WTC11 (cell line): ENCODE measurements around the gene TNRC18. TPM values are rescaled to one million over a fixed set of nuclear protein-coding genes. Genes with fewer than 3 reads are reported as not detected.

Experiments
- ATAC-seq: fragments of 200-7000 bp; cut with Tn5 transposase; 2 replicates; pipeline ENCODE4 v1.10.0; 2021; ENCODE audit warnings: mild to moderate bottlenecking, moderate library complexity
- CTCF ChIA-PET: fragments of 300-600 bp; sonication (Branson Sonifier 250); formaldehyde crosslinking; loops from one replicate; lab custom pipeline; 2021; ENCODE audit warnings: antibody characterized with exemption; lab: Charles Lee
- POLR2A ChIA-PET: fragments of 350-600 bp; sonication (Branson Sonifier 250); formaldehyde crosslinking; loops from one replicate; lab custom pipeline; 2021; ENCODE audit warnings: antibody characterized with exemption; lab: Charles Lee
- DNase-seq: peaks from one replicate; pipeline ENCODE4 v3.0.0; 2021; ENCODE audit warnings: low spot score
- H3K27ac Mint-ChIP-seq: 2 replicates; pipeline ENCODE4 v1.8.0; 2021; ENCODE audit warnings: mixed read lengths
- H3K27me3 Mint-ChIP-seq: 2 replicates; pipeline ENCODE4 v1.8.0; 2021; ENCODE audit warnings: low read depth, mild to moderate bottlenecking, moderate library complexity, mixed read lengths
- H3K36me3 Mint-ChIP-seq: 2 replicates; pipeline ENCODE4 v1.8.0; 2021; ENCODE audit warnings: mixed read lengths
- H3K4me1 Mint-ChIP-seq: 2 replicates; pipeline ENCODE4 v1.8.0; 2022; ENCODE audit warnings: mixed read lengths
- H3K4me3 Mint-ChIP-seq: 2 replicates; pipeline ENCODE4 v1.8.0; 2021; ENCODE audit warnings: mild to moderate bottlenecking, moderate library complexity, mixed read lengths
- H3K9me3 Mint-ChIP-seq: 2 replicates; pipeline ENCODE4 v1.8.0; 2021; ENCODE audit warnings: mixed read lengths
- CBFB ChIP-seq: sonication (generic); formaldehyde crosslinking; IDR thresholded peaks from 2 replicates; pipeline ENCODE4 v1.8.1; 2022; ENCODE audit warnings: mild to moderate bottlenecking, low read depth, missing genetic modification reagents
- NR3C1 ChIP-seq: sonication (generic); formaldehyde crosslinking; conservative IDR thresholded peaks from 2 replicates; pipeline ENCODE4 v1.8.1; 2023; ENCODE audit warnings: low read depth, mild to moderate bottlenecking, missing genetic modification reagents
- ZNF121 ChIP-seq: sonication (generic); formaldehyde crosslinking; IDR thresholded peaks from 2 replicates; pipeline ENCODE4 v1.8.0; 2023; ENCODE audit warnings: missing genetic modification reagents
- ZNF317 ChIP-seq: sonication (generic); formaldehyde crosslinking; IDR thresholded peaks from 2 replicates; pipeline ENCODE4 v1.8.1; 2023; ENCODE audit warnings: low read depth, mild to moderate bottlenecking, moderate library complexity, missing genetic modification reagents, borderline replicate concordance
- total RNA-seq: library from RNA; stranded (reverse); gene quantifications from 3 replicates; pipeline ENCODE4 v1.2.3, GENCODE V29; 2021
- TF ChIP-seq, protein P1 (sequence below): sonication (generic); formaldehyde crosslinking; IDR thresholded peaks from 2 replicates; pipeline ENCODE4 v1.8.0; 2022; ENCODE audit warnings: missing genetic modification reagents
- TF ChIP-seq, protein P2 (sequence below): sonication (generic); formaldehyde crosslinking; IDR thresholded peaks from 2 replicates; pipeline ENCODE4 v1.8.0; 2023; ENCODE audit warnings: mild to moderate bottlenecking, missing genetic modification reagents
- TF ChIP-seq, protein P3 (sequence below): sonication (generic); formaldehyde crosslinking; IDR thresholded peaks from 2 replicates; pipeline ENCODE4 v1.8.1; 2022; ENCODE audit warnings: missing genetic modification reagents, borderline replicate concordance
- TF ChIP-seq, protein P4 (sequence below): sonication (generic); formaldehyde crosslinking; IDR thresholded peaks from 2 replicates; pipeline ENCODE4 v1.8.1; 2023; ENCODE audit warnings: mild to moderate bottlenecking, missing genetic modification reagents, moderate library complexity

TNRC18 gene
- total RNA-seq, 1 experiment from 2014 or later, result 55.0 TPM

- TF ChIP-seq, protein P1, sequence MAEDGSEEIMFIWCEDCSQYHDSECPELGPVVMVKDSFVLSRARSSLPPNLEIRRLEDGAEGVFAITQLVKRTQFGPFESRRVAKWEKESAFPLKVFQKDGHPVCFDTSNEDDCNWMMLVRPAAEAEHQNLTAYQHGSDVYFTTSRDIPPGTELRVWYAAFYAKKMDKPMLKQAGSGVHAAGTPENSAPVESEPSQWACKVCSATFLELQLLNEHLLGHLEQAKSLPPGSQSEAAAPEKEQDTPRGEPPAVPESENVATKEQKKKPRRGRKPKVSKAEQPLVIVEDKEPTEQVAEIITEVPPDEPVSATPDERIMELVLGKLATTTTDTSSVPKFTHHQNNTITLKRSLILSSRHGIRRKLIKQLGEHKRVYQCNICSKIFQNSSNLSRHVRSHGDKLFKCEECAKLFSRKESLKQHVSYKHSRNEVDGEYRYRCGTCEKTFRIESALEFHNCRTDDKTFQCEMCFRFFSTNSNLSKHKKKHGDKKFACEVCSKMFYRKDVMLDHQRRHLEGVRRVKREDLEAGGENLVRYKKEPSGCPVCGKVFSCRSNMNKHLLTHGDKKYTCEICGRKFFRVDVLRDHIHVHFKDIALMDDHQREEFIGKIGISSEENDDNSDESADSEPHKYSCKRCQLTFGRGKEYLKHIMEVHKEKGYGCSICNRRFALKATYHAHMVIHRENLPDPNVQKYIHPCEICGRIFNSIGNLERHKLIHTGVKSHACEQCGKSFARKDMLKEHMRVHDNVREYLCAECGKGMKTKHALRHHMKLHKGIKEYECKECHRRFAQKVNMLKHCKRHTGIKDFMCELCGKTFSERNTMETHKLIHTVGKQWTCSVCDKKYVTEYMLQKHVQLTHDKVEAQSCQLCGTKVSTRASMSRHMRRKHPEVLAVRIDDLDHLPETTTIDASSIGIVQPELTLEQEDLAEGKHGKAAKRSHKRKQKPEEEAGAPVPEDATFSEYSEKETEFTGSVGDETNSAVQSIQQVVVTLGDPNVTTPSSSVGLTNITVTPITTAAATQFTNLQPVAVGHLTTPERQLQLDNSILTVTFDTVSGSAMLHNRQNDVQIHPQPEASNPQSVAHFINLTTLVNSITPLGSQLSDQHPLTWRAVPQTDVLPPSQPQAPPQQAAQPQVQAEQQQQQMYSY (CRISPR knock-in tag), result no peak
These were observed 119.8 kb downstream of the TNRC18 start (continued) for GRCh38 chr7:5303591-5304505.

DNA sequence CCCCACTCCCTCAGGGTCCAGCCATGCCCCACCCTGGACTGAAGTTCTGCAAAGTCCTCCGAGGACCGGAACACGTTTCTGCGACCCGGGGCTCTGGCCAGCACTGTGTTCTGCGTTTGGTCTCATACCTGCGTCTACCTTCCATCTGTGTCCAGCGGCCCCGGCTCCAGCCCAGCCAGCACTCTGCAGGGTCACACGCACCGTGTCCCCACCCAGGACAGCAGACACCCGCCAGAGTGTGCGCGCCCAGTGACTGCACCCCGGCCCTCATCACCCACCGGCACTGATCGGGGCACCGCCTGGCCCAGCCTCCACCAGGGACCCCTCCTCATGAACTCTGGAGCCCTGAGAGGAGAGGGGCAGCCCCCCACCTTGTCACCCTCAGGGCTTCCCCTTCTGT lies 120.6 kb downstream of the TNRC18 start:
- no peaks in the 10 kb centered on the region for H3K9me3 Mint-ChIP-seq

More for the DNA sequence above, 120.6 kb downstream of the TNRC18 start:
- Mint-ChIP-seq H3K4me1 (no peaks in the 10 kb centered on the region), H3K27me3 (peaks cover 3% of the 10 kb centered on the region), H3K36me3 (no peaks in the 10 kb centered on the region), H3K27ac (no peak overlapping the region), H3K4me3 (no peak overlapping the region)
- ChIA-PET CTCF (no interaction called here), POLR2A (no interaction called here)
- no peak for TF ChIP-seq CBFB
- no peak for TF ChIP-seq ZNF121 (CRISPR knock-in tag)
- no peak for TF ChIP-seq NR3C1 (CRISPR knock-in tag)
- TF ChIP-seq, protein P2, sequence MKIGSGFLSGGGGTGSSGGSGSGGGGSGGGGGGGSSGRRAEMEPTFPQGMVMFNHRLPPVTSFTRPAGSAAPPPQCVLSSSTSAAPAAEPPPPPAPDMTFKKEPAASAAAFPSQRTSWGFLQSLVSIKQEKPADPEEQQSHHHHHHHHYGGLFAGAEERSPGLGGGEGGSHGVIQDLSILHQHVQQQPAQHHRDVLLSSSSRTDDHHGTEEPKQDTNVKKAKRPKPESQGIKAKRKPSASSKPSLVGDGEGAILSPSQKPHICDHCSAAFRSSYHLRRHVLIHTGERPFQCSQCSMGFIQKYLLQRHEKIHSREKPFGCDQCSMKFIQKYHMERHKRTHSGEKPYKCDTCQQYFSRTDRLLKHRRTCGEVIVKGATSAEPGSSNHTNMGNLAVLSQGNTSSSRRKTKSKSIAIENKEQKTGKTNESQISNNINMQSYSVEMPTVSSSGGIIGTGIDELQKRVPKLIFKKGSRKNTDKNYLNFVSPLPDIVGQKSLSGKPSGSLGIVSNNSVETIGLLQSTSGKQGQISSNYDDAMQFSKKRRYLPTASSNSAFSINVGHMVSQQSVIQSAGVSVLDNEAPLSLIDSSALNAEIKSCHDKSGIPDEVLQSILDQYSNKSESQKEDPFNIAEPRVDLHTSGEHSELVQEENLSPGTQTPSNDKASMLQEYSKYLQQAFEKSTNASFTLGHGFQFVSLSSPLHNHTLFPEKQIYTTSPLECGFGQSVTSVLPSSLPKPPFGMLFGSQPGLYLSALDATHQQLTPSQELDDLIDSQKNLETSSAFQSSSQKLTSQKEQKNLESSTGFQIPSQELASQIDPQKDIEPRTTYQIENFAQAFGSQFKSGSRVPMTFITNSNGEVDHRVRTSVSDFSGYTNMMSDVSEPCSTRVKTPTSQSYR (CRISPR knock-in tag), result no peak
- TF ChIP-seq ZNF317 (CRISPR knock-in tag), result no peak
- TF ChIP-seq, protein P3, sequence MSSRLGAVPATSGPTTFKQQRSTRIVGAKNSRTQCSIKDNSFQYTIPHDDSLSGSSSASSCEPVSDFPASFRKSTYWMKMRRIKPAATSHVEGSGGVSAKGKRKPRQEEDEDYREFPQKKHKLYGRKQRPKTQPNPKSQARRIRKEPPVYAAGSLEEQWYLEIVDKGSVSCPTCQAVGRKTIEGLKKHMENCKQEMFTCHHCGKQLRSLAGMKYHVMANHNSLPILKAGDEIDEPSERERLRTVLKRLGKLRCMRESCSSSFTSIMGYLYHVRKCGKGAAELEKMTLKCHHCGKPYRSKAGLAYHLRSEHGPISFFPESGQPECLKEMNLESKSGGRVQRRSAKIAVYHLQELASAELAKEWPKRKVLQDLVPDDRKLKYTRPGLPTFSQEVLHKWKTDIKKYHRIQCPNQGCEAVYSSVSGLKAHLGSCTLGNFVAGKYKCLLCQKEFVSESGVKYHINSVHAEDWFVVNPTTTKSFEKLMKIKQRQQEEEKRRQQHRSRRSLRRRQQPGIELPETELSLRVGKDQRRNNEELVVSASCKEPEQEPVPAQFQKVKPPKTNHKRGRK (CRISPR knock-in tag), result no peak
- TF ChIP-seq, protein P4, sequence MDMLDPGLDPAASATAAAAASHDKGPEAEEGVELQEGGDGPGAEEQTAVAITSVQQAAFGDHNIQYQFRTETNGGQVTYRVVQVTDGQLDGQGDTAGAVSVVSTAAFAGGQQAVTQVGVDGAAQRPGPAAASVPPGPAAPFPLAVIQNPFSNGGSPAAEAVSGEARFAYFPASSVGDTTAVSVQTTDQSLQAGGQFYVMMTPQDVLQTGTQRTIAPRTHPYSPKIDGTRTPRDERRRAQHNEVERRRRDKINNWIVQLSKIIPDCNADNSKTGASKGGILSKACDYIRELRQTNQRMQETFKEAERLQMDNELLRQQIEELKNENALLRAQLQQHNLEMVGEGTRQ, result no peak
- TF ChIP-seq, protein P1 (CRISPR knock-in tag), result no peak
- DNase-seq (no peak), ATAC-seq (no peak)
